ENCODE measurements around the gene IGF2BP2.

DNA sequence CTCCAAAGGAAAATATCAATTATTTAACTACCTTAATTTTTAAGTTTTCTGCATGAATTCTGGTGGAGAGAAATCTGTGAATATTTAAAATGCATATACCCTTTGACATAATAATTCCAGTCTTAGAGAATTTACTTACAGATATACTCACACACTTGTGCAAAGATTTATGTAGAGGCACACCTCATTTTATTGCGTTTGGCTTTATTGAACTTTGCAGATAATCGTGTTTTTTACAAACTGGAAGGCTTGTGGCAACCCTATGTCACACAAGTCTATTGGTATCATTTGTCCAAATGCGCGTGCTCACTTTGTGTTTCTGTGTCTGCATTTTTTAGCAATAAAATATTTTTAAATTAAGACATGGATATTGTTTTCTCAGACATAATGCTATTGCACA is 157.3 kb downstream of the IGF2BP2 start:
- TF ChIP-seq ARNTL (CRISPR knock-in tag; IDR thresholded peaks at IDR 0.05; ENCODE audit: borderline replicate concordance, low read depth): no peak
- TF ChIP-seq ZNF70 (CRISPR knock-in tag; IDR thresholded peaks at IDR 0.05): no peak
- TF ChIP-seq ISL1 (CRISPR knock-in tag; IDR thresholded peaks at IDR 0.05): no peak
- TF ChIP-seq, protein P1, sequence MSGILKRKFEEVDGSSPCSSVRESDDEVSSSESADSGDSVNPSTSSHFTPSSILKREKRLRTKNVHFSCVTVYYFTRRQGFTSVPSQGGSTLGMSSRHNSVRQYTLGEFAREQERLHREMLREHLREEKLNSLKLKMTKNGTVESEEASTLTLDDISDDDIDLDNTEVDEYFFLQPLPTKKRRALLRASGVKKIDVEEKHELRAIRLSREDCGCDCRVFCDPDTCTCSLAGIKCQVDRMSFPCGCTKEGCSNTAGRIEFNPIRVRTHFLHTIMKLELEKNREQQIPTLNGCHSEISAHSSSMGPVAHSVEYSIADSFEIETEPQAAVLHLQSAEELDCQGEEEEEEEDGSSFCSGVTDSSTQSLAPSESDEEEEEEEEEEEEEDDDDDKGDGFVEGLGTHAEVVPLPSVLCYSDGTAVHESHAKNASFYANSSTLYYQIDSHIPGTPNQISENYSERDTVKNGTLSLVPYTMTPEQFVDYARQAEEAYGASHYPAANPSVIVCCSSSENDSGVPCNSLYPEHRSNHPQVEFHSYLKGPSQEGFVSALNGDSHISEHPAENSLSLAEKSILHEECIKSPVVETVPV (CRISPR knock-in tag; IDR thresholded peaks at IDR 0.05): no peak
- TF ChIP-seq, protein P2, sequence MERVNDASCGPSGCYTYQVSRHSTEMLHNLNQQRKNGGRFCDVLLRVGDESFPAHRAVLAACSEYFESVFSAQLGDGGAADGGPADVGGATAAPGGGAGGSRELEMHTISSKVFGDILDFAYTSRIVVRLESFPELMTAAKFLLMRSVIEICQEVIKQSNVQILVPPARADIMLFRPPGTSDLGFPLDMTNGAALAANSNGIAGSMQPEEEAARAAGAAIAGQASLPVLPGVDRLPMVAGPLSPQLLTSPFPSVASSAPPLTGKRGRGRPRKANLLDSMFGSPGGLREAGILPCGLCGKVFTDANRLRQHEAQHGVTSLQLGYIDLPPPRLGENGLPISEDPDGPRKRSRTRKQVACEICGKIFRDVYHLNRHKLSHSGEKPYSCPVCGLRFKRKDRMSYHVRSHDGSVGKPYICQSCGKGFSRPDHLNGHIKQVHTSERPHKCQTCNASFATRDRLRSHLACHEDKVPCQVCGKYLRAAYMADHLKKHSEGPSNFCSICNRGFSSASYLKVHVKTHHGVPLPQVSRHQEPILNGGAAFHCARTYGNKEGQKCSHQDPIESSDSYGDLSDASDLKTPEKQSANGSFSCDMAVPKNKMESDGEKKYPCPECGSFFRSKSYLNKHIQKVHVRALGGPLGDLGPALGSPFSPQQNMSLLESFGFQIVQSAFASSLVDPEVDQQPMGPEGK (CRISPR knock-in tag; IDR thresholded peaks at IDR 0.05; ENCODE audit: borderline replicate concordance): no peak
- TF ChIP-seq, protein P3, sequence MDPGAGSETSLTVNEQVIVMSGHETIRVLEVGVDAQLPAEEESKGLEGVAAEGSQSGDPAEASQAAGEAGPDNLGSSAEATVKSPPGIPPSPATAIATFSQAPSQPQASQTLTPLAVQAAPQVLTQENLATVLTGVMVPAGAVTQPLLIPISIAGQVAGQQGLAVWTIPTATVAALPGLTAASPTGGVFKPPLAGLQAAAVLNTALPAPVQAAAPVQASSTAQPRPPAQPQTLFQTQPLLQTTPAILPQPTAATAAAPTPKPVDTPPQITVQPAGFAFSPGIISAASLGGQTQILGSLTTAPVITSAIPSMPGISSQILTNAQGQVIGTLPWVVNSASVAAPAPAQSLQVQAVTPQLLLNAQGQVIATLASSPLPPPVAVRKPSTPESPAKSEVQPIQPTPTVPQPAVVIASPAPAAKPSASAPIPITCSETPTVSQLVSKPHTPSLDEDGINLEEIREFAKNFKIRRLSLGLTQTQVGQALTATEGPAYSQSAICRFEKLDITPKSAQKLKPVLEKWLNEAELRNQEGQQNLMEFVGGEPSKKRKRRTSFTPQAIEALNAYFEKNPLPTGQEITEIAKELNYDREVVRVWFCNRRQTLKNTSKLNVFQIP (CRISPR knock-in tag; IDR thresholded peaks at IDR 0.05; ENCODE audit: borderline replicate concordance, low read depth): no peak
- no peak for TF ChIP-seq RARB (CRISPR knock-in tag; IDR thresholded peaks at IDR 0.05)
- no peak for TF ChIP-seq SNAI2 (CRISPR knock-in tag; IDR thresholded peaks at IDR 0.05)
- no peak for TF ChIP-seq TOX (CRISPR knock-in tag; IDR thresholded peaks at IDR 0.05; ENCODE audit: borderline replicate concordance)
- no peak for TF ChIP-seq CSDC2 (CRISPR knock-in tag; IDR thresholded peaks at IDR 0.05)
- TF ChIP-seq, protein P4, sequence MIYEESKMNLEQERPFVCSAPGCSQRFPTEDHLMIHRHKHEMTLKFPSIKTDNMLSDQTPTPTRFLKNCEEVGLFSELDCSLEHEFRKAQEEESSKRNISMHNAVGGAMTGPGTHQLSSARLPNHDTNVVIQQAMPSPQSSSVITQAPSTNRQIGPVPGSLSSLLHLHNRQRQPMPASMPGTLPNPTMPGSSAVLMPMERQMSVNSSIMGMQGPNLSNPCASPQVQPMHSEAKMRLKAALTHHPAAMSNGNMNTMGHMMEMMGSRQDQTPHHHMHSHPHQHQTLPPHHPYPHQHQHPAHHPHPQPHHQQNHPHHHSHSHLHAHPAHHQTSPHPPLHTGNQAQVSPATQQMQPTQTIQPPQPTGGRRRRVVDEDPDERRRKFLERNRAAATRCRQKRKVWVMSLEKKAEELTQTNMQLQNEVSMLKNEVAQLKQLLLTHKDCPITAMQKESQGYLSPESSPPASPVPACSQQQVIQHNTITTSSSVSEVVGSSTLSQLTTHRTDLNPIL (CRISPR knock-in tag; IDR thresholded peaks at IDR 0.05; ENCODE audit: low read depth): no peak
- TF ChIP-seq OSR1 (CRISPR knock-in tag; IDR thresholded peaks at IDR 0.05): no peak

Measured in SK-N-SH treated with all-trans-retinoic acid at 6 μM for 48 hours (cell line).